ENCODE results near the gene CEP128. TPM values are rescaled to one million over a fixed set of nuclear protein-coding genes. Genes with fewer than 3 reads are reported as not detected.

Gene CEP128
- total and polyA plus RNA-seq, 5 donors from 2014 or later, result 9.3 to 82.8 (median 10.8) TPM

- H3K4me1 Mint-ChIP-seq, result peaks cover 24 to 65% (median 52%) of the 10 kb centered on the region in 4 donors
- H3K27ac Mint-ChIP-seq, result peak overlapping the region; percentile 87 to 94 (median 88)
Measured at GRCh38 chr14:80958939-80959338, 17.4 kb upstream of the CEP128 start.

GRCh38 chr14:80958226-80958625, 16.7 kb upstream of the CEP128 start:
- peak overlapping the region; percentile 88 to 94 (median 93) for H3K27ac Mint-ChIP-seq
- Histone ChIP-seq H3K27ac (ENCODE audit: insufficient read depth, low read length, poor library complexity, severe bottlenecking) (peak overlapping the region; percentile 90), H3K36me3 (ENCODE audit: control insufficient read depth, insufficient read depth, low read length) (no peaks in the 10 kb centered on the region), H3K27me3 (ENCODE audit: control insufficient read depth, insufficient read depth, low read length) (no peaks in the 10 kb centered on the region), H3K4me1 (ENCODE audit: control insufficient read depth, insufficient read depth, low read length, poor library complexity, severe bottlenecking) (peaks cover 62% of the 10 kb centered on the region), H3K4me3 (ENCODE audit: low read depth, low read length) (peak overlapping the region; percentile 83), H3K9me3 (ENCODE audit: control insufficient read depth in 2 of 2, low read length in 2 of 2) (no peaks in the 10 kb centered on the region)
- H3K4me1 Mint-ChIP-seq, result peaks cover 24 to 65% (median 50%) of the 10 kb centered on the region in 4 donors
- no peaks in the 10 kb centered on the region for H3K27me3 Mint-ChIP-seq
- DNase-seq (peak in 1 of 3 donors; percentile 19), ATAC-seq (ENCODE audit: low read depth in 2 of 2) (no peak)
- H3K4me3 Mint-ChIP-seq, result peak overlapping the region; percentile 62 to 99 (median 84)
- H3K9me3 Mint-ChIP-seq, result peaks cover 0 to 2% (median 0%) of the 10 kb centered on the region in 7 donors
- peaks cover 4% of the 10 kb centered on the region for H3K36me3 Mint-ChIP-seq

More at GRCh38 chr14:80958939-80959338, 17.4 kb upstream of the CEP128 start:
- no peaks in the 10 kb centered on the region for H3K9me3 ChIP-seq (ENCODE audit: control insufficient read depth in 2 of 2, low read length in 2 of 2)
- H3K36me3 ChIP-seq (ENCODE audit: control insufficient read depth, insufficient read depth, low read length), result no peaks in the 10 kb centered on the region
- Mint-ChIP-seq H3K27me3 (peaks cover 2% of the 10 kb centered on the region), H3K36me3 (peaks cover 4% of the 10 kb centered on the region), H3K4me3 (peak overlapping the region; percentile 62 to 99 (median 84)), H3K9me3 (peaks cover 0 to 2% (median 0%) of the 10 kb centered on the region in 7 donors)
- ATAC-seq (ENCODE audit: low read depth in 2 of 2), result no peak
- peak overlapping the region; percentile 90 for H3K27ac ChIP-seq (ENCODE audit: insufficient read depth, low read length, poor library complexity, severe bottlenecking)
- DNase-seq, result peak in 1 of 3 donors; percentile 28
- H3K4me1 ChIP-seq (ENCODE audit: control insufficient read depth, insufficient read depth, low read length, poor library complexity, severe bottlenecking), result peaks cover 62% of the 10 kb centered on the region
- no peaks in the 10 kb centered on the region for H3K27me3 ChIP-seq (ENCODE audit: control insufficient read depth, insufficient read depth, low read length)
- H3K4me3 ChIP-seq (ENCODE audit: low read depth, low read length), result peak overlapping the region; percentile 83

GRCh38 chr14:80957613-80958012, 16.1 kb upstream of the CEP128 start:
- H3K36me3 Mint-ChIP-seq, result peaks cover 4% of the 10 kb centered on the region
- H3K4me1 Mint-ChIP-seq, result peaks cover 24 to 65% (median 53%) of the 10 kb centered on the region in 4 donors
- no peaks in the 10 kb centered on the region for H3K36me3 ChIP-seq (ENCODE audit: control insufficient read depth, insufficient read depth, low read length)
- DNase-seq (peak in 1 of 3 donors; percentile 12), ATAC-seq (ENCODE audit: low read depth in 2 of 2) (no peak)
- peaks cover 0 to 2% (median 0%) of the 10 kb centered on the region in 7 donors for H3K9me3 Mint-ChIP-seq
- peak overlapping the region; percentile 88 to 94 (median 93) for H3K27ac Mint-ChIP-seq
- no peaks in the 10 kb centered on the region for H3K27me3 ChIP-seq (ENCODE audit: control insufficient read depth, insufficient read depth, low read length)
- peak overlapping the region; percentile 90 for H3K27ac ChIP-seq (ENCODE audit: insufficient read depth, low read length, poor library complexity, severe bottlenecking)
- no peaks in the 10 kb centered on the region for H3K27me3 Mint-ChIP-seq
- peak overlapping the region; percentile 83 for H3K4me3 ChIP-seq (ENCODE audit: low read depth, low read length)
- peaks cover 62% of the 10 kb centered on the region for H3K4me1 ChIP-seq (ENCODE audit: control insufficient read depth, insufficient read depth, low read length, poor library complexity, severe bottlenecking)
- peak overlapping the region; percentile 62 to 99 (median 84) for H3K4me3 Mint-ChIP-seq
- H3K9me3 ChIP-seq (ENCODE audit: control insufficient read depth in 2 of 2, low read length in 2 of 2), result no peaks in the 10 kb centered on the region

- DNase-seq (peak in 1 of 3 donors; percentile 9), ATAC-seq (ENCODE audit: low read depth in 2 of 2) (no peak)
- Histone ChIP-seq H3K4me3 (ENCODE audit: low read depth, low read length) (peak overlapping the region; percentile 83), H3K27ac (ENCODE audit: insufficient read depth, low read length, poor library complexity, severe bottlenecking) (peak overlapping the region; percentile 90), H3K27me3 (ENCODE audit: control insufficient read depth, insufficient read depth, low read length) (no peaks in the 10 kb centered on the region), H3K36me3 (ENCODE audit: control insufficient read depth, insufficient read depth, low read length) (no peaks in the 10 kb centered on the region), H3K9me3 (ENCODE audit: control insufficient read depth in 2 of 2, low read length in 2 of 2) (no peaks in the 10 kb centered on the region), H3K4me1 (ENCODE audit: control insufficient read depth, insufficient read depth, low read length, poor library complexity, severe bottlenecking) (peaks cover 62% of the 10 kb centered on the region)
- peaks cover 4% of the 10 kb centered on the region for H3K36me3 Mint-ChIP-seq
- H3K4me1 Mint-ChIP-seq, result peaks cover 24 to 65% (median 55%) of the 10 kb centered on the region in 4 donors
- no peaks in the 10 kb centered on the region for H3K27me3 Mint-ChIP-seq
- H3K9me3 Mint-ChIP-seq, result no peaks in the 10 kb centered on the region
- H3K27ac Mint-ChIP-seq, result peak overlapping the region; percentile 70 to 94 (median 88)
- peak overlapping the region; percentile 62 to 99 (median 92) for H3K4me3 Mint-ChIP-seq
Measured at GRCh38 chr14:80956922-80957321, 15.4 kb upstream of the CEP128 start.

GRCh38 chr14:80956102-80956501, 14.6 kb upstream of the CEP128 start:
- Histone ChIP-seq H3K4me1 (ENCODE audit: control insufficient read depth, insufficient read depth, low read length, poor library complexity, severe bottlenecking) (peaks cover 62% of the 10 kb centered on the region), H3K36me3 (ENCODE audit: control insufficient read depth, insufficient read depth, low read length) (no peaks in the 10 kb centered on the region), H3K27ac (ENCODE audit: insufficient read depth, low read length, poor library complexity, severe bottlenecking) (peak overlapping the region; percentile 38), H3K9me3 (ENCODE audit: control insufficient read depth in 2 of 2, low read length in 2 of 2) (no peaks in the 10 kb centered on the region), H3K4me3 (ENCODE audit: low read depth, low read length) (peak overlapping the region; percentile 83), H3K27me3 (ENCODE audit: control insufficient read depth, insufficient read depth, low read length) (no peaks in the 10 kb centered on the region)
- peak overlapping the region; percentile 62 to 99 (median 92) for H3K4me3 Mint-ChIP-seq
- ATAC-seq (ENCODE audit: low read depth in 2 of 2) (no peak), DNase-seq (peak in 1 of 3 donors; percentile 48)
- H3K4me1 Mint-ChIP-seq, result peaks cover 21 to 65% (median 52%) of the 10 kb centered on the region in 4 donors
- peak overlapping the region; percentile 49 to 88 (median 70) for H3K27ac Mint-ChIP-seq
- no peaks in the 10 kb centered on the region for H3K9me3 Mint-ChIP-seq
- H3K27me3 Mint-ChIP-seq, result no peaks in the 10 kb centered on the region
- H3K36me3 Mint-ChIP-seq, result peaks cover 4% of the 10 kb centered on the region

- Histone ChIP-seq H3K27ac (ENCODE audit: insufficient read depth, low read length, poor library complexity, severe bottlenecking) (peak within 1 kb of the TSS; percentile 38), H3K9me3 (ENCODE audit: control insufficient read depth in 2 of 2, low read length in 2 of 2) (no peaks in the 10 kb centered on the region), H3K4me3 (ENCODE audit: low read depth, low read length) (peak within 1 kb of the TSS; percentile 83), H3K4me1 (ENCODE audit: control insufficient read depth, insufficient read depth, low read length, poor library complexity, severe bottlenecking) (peaks cover 56% of the 10 kb centered on the region), H3K36me3 (ENCODE audit: control insufficient read depth, insufficient read depth, low read length) (no peaks in the 10 kb centered on the region), H3K27me3 (ENCODE audit: control insufficient read depth, insufficient read depth, low read length) (no peaks in the 10 kb centered on the region)
- Mint-ChIP-seq H3K4me1 (peaks cover 19 to 64% (median 49%) of the 10 kb centered on the region in 4 donors), H3K9me3 (no peaks in the 10 kb centered on the region), H3K27ac (peak within 1 kb of the TSS; percentile 86 to 98 (median 88)), H3K27me3 (no peaks in the 10 kb centered on the region), H3K4me3 (peak within 1 kb of the TSS; percentile 62 to 99 (median 92)), H3K36me3 (peaks cover 4% of the 10 kb centered on the region)
- DNase-seq, result peak in 2 of 3 donors; percentile 26 to 61
- peak in 1 of 2 donors; percentile 10 for ATAC-seq (ENCODE audit: low read depth in 2 of 2)
Measured at GRCh38 chr14:80955416-80955941, 13.9 kb upstream of the CEP128 start, which contains the start of gene TSHR. TSHR (plus strand) TSS chr14:80955621; CDS start chr14:80955681, 60 bp downstream.

DNA sequence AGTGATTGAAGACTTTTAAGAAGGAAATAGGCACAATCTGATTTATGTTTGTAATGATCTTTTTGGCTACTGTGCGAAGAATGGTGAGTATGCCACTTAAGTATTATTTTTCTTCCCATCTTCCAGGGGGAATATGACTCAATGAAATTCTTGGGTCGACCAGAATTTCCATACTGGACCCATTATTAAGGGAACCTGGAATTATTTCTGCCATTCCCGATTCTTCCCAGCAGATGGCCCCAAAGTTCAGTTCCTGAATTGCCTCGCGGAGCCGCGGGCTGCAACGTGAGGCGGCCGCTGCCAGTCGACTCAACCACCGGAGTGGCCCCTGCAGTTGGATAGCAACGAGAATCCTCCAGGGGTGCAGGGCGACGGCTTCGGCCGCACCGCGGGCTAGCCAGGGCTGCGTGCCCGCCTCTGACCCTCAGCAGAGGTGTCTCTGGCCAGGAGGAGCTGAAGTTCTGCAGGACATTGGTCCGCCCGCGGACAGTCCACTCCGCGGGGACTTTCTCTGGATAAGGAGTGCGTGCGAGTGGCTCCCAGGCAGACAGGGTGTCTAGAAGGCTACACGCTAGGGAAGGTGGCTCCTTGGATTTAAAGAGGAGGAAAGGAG, 13.3 kb upstream of the CEP128 start:
- H3K4me3 ChIP-seq (ENCODE audit: low read depth, low read length), result peak overlapping the region; percentile 83
- peak; percentile 64 to 81 (median 74) for DNase-seq

More for the DNA sequence above, 13.3 kb upstream of the CEP128 start:
- peak; percentile 43 to 51 for ATAC-seq (ENCODE audit: low read depth in 2 of 2)
- Mint-ChIP-seq H3K36me3 (peaks cover 4% of the 10 kb centered on the region), H3K4me1 (peaks cover 15 to 57% (median 43%) of the 10 kb centered on the region in 4 donors), H3K9me3 (no peaks in the 10 kb centered on the region), H3K27me3 (no peaks in the 10 kb centered on the region), H3K4me3 (peak overlapping the region; percentile 62 to 99 (median 92)), H3K27ac (peak overlapping the region; percentile 86 to 98 (median 88))
- Histone ChIP-seq H3K9me3 (ENCODE audit: control insufficient read depth in 2 of 2, low read length in 2 of 2) (no peaks in the 10 kb centered on the region), H3K27ac (ENCODE audit: insufficient read depth, low read length, poor library complexity, severe bottlenecking) (no peak overlapping the region), H3K36me3 (ENCODE audit: control insufficient read depth, insufficient read depth, low read length) (no peaks in the 10 kb centered on the region), H3K27me3 (ENCODE audit: control insufficient read depth, insufficient read depth, low read length) (no peaks in the 10 kb centered on the region), H3K4me1 (ENCODE audit: control insufficient read depth, insufficient read depth, low read length, poor library complexity, severe bottlenecking) (peaks cover 49% of the 10 kb centered on the region)

Data from CD4-positive, CD25-positive, alpha-beta regulatory T cell (primary cell).